Fibroblast of lung (primary cell): ENCODE results near the gene PDE4B. TPM values are rescaled to one million over a fixed set of nuclear protein-coding genes. Genes with fewer than 3 reads are reported as not detected.

Experiments used
- DNase-seq, 2 donors: peaks; one replicate each; pipeline versions ENCODE4 v3.0.0 to v3.0.0-alpha.2; 2010; ENCODE audit warnings: low read depth in 2 of 2
- H2AFZ ChIP-seq: 2 replicates; pipeline ENCODE4 v1.5.1; 2012; ENCODE audit warnings: low read length, control low read depth, inconsistent platforms
- H3K27ac ChIP-seq: 2 replicates; pipeline ENCODE4 v1.5.1; 2011; ENCODE audit warnings: low read length, control low read depth; ENCODE audit not compliant: insufficient read depth
- H3K27me3 ChIP-seq: 2 replicates; pipeline ENCODE4 v1.5.1; 2011; ENCODE audit warnings: mild to moderate bottlenecking, low read length; ENCODE audit not compliant: control insufficient read depth, insufficient read depth
- H3K36me3 ChIP-seq: 2 replicates; pipeline ENCODE4 v1.5.1; 2011; ENCODE audit warnings: low read length; ENCODE audit not compliant: control insufficient read depth, insufficient read depth
- H3K4me1 ChIP-seq: 2 replicates; pipeline ENCODE4 v1.5.1; 2011; ENCODE audit warnings: low read length; ENCODE audit not compliant: control insufficient read depth, insufficient read depth; ENCODE audit errors: extremely low read depth
- H3K4me2 ChIP-seq: 2 replicates; pipeline ENCODE4 v1.5.1; 2011; ENCODE audit warnings: low read length, control low read depth; ENCODE audit not compliant: insufficient read depth; ENCODE audit errors: extremely low read depth
- H3K4me3 ChIP-seq, 4 experiments: fragments of 200-600 bp in 1 of 4; sonication (generic) in 1 of 4; replicated peaks in 1 of 4; 2 replicates each; pipeline ENCODE4 v1.5.1; 2011 to 2016; ENCODE audit warnings: low read length in 4 of 4, low read depth in 3 of 4, mild to moderate bottlenecking in 3 of 4, control low read depth in 2 of 4, inconsistent platforms in 1 of 4, mixed read lengths in 1 of 4; ENCODE audit not compliant: insufficient read depth in 1 of 4; ENCODE audit errors: control extremely low read depth in 1 of 4
- H3K79me2 ChIP-seq: 2 replicates; pipeline ENCODE4 v1.5.1; 2012; ENCODE audit warnings: mild to moderate bottlenecking, low read length, inconsistent platforms; ENCODE audit not compliant: control insufficient read depth, insufficient read depth
- H3K9ac ChIP-seq: 2 replicates; pipeline ENCODE4 v1.5.1; 2011; ENCODE audit warnings: mild to moderate bottlenecking, low read length, control low read depth; ENCODE audit not compliant: insufficient read depth
- H3K9me3 ChIP-seq: 2 replicates; pipeline ENCODE4 v1.5.1; 2012; ENCODE audit warnings: low read depth, low read length; ENCODE audit not compliant: control insufficient read depth, insufficient read depth
- H4K20me1 ChIP-seq: 2 replicates; pipeline ENCODE4 v1.5.1; 2011; ENCODE audit warnings: low read length; ENCODE audit not compliant: control insufficient read depth, insufficient read depth; ENCODE audit errors: extremely low read depth
- EZH2 ChIP-seq: IDR thresholded peaks from 2 replicates; pipeline ENCODE4 v1.5.1; 2012; ENCODE audit warnings: low read length, control low read depth, mild to moderate bottlenecking; ENCODE audit errors: missing control alignments
- polyA plus RNA-seq, 2 donors: library from polyadenylated mRNA; depleted of rRNA in 1 of 2; stranded (reverse) in 1 of 2; unstranded in 1 of 2; fragments of >200 nt; gene quantifications; 2 replicates each; pipeline ENCODE4 v1.2.1, GENCODE V29; 2011 to 2012; ENCODE audit warnings: missing spikeins in 1 of 2
- total RNA-seq: library from RNA; depleted of rRNA; stranded (reverse); fragments of >200 nt; gene quantifications from 2 replicates; pipeline ENCODE4 v1.2.1, GENCODE V29; 2014
- TF ChIP-seq, protein P1 (sequence below), 2 donors: IDR thresholded peaks in 1 of 2; conservative IDR thresholded peaks in 1 of 2; 1 replicate in 1 of 2; 2 replicates in 1 of 2; pipeline ENCODE4 v1.5.1; 2011 to 2012; ENCODE audit warnings: low read length in 2 of 2, control low read depth in 1 of 2, inconsistent platforms in 1 of 2, low read depth in 1 of 2, mild to moderate bottlenecking in 1 of 2

PDE4B gene
- total and polyA plus RNA-seq, 2 donors (not counting 1 experiment from before 2014, with no cell fraction given), result 3.7 to 19.8 TPM

DNA sequence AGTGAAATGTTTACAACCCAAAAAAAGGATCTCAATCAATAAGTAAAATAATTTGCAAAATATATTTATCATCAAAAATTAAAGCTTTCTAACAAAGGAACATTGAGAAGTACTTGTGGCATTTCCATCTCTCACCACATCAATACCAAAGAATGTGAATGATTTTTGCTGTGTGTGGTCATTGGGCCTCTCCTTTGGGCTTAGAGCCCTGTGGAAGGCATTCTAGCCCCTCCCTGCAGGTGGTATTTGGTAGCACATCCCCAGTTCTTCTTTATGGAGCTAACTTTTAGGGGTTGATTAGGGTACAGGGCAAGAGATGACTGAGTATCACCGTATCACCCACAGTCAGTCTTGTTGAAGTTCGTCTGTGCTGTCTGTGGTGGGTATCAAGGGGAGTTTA is 447.1 kb downstream of the PDE4B start:
- H3K4me3 ChIP-seq, result no peak overlapping the region
- H3K27ac ChIP-seq, result no peak overlapping the region
- no peak overlapping the region for H2AFZ ChIP-seq
- H3K36me3 ChIP-seq, result no peaks in the 10 kb centered on the region
- DNase-seq, result peak in 1 of 2 donors; percentile 40
- H3K4me1 ChIP-seq, result peaks cover 8% of the 10 kb centered on the region
- no peaks in the 10 kb centered on the region for H3K9me3 ChIP-seq
- no peak overlapping the region for H3K4me2 ChIP-seq
- no peak overlapping the region for H3K9ac ChIP-seq
- no peaks in the 10 kb centered on the region for H3K27me3 ChIP-seq
- TF ChIP-seq, protein P1, sequence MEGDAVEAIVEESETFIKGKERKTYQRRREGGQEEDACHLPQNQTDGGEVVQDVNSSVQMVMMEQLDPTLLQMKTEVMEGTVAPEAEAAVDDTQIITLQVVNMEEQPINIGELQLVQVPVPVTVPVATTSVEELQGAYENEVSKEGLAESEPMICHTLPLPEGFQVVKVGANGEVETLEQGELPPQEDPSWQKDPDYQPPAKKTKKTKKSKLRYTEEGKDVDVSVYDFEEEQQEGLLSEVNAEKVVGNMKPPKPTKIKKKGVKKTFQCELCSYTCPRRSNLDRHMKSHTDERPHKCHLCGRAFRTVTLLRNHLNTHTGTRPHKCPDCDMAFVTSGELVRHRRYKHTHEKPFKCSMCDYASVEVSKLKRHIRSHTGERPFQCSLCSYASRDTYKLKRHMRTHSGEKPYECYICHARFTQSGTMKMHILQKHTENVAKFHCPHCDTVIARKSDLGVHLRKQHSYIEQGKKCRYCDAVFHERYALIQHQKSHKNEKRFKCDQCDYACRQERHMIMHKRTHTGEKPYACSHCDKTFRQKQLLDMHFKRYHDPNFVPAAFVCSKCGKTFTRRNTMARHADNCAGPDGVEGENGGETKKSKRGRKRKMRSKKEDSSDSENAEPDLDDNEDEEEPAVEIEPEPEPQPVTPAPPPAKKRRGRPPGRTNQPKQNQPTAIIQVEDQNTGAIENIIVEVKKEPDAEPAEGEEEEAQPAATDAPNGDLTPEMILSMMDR (conservative IDR thresholded peaks at IDR 0.05 in 1 of 2, IDR thresholded peaks at IDR 0.05 in 1 of 2; ENCODE audit: low read depth in 1 of 2, low read length in 2 of 2), result no peak
- no peak for TF ChIP-seq EZH2
- H4K20me1 ChIP-seq, result no peaks in the 10 kb centered on the region
- H3K79me2 ChIP-seq, result no peaks in the 10 kb centered on the region

DNA sequence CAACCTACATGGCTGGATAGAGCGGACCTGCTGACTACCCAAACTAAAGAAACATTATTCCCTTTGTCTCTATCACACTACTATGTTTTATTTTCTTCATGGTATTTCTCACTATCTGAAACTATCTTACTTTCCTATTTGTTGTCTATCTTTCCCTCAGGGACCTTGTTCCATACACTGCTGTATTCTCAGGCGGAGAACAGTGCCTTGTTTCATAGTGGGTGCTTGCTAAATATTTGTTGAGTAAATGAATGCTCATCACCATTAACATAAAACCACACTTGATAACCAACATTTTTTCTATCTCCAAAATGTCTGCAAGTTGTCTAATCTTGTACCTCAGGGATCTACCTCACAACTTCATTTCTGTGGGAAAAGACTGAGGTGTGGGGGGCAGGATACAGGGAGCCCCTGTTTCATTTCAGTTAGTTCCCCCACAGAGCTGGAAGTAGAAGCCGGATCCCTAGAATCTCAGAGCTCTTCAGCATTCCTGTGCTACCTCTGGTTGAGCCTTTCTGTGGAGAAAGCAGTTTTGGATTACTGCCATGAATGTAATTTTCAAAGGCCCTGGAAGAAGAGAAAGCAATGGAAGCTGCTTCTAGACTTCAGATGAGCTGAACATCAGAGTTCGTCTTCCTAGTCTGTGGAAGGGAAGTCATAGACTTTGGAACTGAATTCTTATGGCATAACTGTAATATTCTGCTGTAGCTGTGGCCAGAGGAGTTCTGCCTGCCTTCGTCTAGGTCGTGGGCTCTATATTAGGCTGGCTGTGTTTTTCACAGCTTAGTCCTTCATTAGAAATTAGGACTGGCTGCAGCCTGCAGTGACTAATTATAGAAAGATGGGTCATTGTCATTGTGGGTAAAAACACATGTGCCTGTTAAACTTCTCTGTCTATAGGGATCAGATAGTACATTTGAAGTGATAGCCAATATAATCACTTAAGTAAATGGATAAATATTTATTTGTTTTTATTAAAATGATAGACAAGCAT is 448.1 kb downstream of the PDE4B start:
- peak in 1 of 2 donors; percentile 28 for DNase-seq
- no peaks in the 10 kb centered on the region for H3K79me2 ChIP-seq
- H4K20me1 ChIP-seq, result no peaks in the 10 kb centered on the region
- H3K9ac ChIP-seq, result no peak overlapping the region
- H3K4me3 ChIP-seq, result no peak overlapping the region
- peaks cover 8% of the 10 kb centered on the region for H3K4me1 ChIP-seq
- no peak for TF ChIP-seq EZH2
- TF ChIP-seq, protein P1 (conservative IDR thresholded peaks at IDR 0.05 in 1 of 2, IDR thresholded peaks at IDR 0.05 in 1 of 2; ENCODE audit: low read depth in 1 of 2, low read length in 2 of 2), result no peak
- no peaks in the 10 kb centered on the region for H3K27me3 ChIP-seq
- no peak overlapping the region for H3K4me2 ChIP-seq
- no peak overlapping the region for H3K27ac ChIP-seq
- no peaks in the 10 kb centered on the region for H3K36me3 ChIP-seq
- H2AFZ ChIP-seq, result no peak overlapping the region
- no peaks in the 10 kb centered on the region for H3K9me3 ChIP-seq

DNA sequence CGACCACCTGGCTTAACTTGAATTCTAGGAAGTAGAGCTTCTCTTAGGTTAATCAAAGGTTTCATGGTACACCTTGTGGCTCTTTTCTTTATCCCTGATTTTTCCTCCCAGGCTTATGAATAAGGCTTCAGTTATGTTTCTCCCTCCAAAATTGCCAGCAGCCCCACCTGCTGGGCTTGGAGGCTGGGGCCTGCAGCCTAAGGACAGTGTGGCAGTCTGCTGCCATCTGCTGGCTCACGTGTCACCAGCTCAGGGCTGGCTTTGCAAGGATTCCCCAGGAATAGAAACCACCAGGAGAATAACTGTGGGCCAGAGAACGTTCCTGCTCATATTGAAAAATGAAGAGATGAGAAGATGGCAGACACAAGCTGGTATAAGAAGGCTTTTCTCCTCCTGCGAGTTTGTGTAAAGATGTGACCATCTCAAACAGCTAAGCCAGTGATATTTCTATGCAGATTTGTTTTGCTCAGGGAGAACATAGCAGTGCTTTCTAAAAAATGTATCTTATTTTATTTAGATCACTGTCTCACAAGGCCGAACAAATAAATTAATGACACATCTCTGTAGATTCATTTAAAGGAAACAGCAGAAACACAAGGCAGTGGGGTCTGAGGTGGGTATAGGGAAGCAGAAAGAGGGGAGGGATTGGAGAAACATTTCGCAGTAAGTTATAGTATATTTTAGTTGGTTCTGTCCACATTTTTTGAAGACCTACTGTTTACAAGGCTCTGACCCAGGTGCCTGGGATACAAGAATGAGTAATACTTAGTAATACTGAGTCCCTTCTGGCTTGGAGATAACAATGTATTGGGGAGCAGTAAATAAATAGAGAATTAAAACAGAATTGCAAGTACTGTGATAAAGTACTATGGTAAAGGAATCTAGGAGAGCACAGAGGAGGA is 450.2 kb downstream of the PDE4B start:
- no peak overlapping the region for H3K27ac ChIP-seq
- no peaks in the 10 kb centered on the region for H4K20me1 ChIP-seq
- no peaks in the 10 kb centered on the region for H3K36me3 ChIP-seq
- no peak overlapping the region for H2AFZ ChIP-seq
- peaks cover 8% of the 10 kb centered on the region for H3K4me1 ChIP-seq
- peak overlapping the region; percentile 23 for H3K4me2 ChIP-seq
- no peaks in the 10 kb centered on the region for H3K27me3 ChIP-seq
- no peak overlapping the region for H3K9ac ChIP-seq
- H3K4me3 ChIP-seq, result no peak overlapping the region
- H3K79me2 ChIP-seq, result no peaks in the 10 kb centered on the region
- H3K9me3 ChIP-seq, result no peaks in the 10 kb centered on the region
- TF ChIP-seq, protein P1 (conservative IDR thresholded peaks at IDR 0.05 in 1 of 2, IDR thresholded peaks at IDR 0.05 in 1 of 2; ENCODE audit: low read depth in 1 of 2, low read length in 2 of 2), result peak; percentile 100
- no peak for TF ChIP-seq EZH2
- peak; percentile 86 to 89 for DNase-seq
